C4-2B (cell line): ENCODE data around the gene RETREG2.

Source experiments
- CTCF ChIP-seq: fragments of 450-650 bp; conservative IDR thresholded peaks from 2 replicates; pipeline ENCODE4 v1.5.1; 2017; ENCODE audit warnings: mild to moderate bottlenecking
- ZFX ChIP-seq: fragments of 450-650 bp; IDR thresholded peaks from 2 replicates; pipeline ENCODE4 v1.6.1; 2017

GRCh38 chr2:219163156-219163555 is 14.9 kb upstream of the RETREG2 start:
- TF ChIP-seq CTCF: no peak
- no peak for TF ChIP-seq ZFX
